ENCODE data around the gene AZU1.

Gene AZU1

DNA sequence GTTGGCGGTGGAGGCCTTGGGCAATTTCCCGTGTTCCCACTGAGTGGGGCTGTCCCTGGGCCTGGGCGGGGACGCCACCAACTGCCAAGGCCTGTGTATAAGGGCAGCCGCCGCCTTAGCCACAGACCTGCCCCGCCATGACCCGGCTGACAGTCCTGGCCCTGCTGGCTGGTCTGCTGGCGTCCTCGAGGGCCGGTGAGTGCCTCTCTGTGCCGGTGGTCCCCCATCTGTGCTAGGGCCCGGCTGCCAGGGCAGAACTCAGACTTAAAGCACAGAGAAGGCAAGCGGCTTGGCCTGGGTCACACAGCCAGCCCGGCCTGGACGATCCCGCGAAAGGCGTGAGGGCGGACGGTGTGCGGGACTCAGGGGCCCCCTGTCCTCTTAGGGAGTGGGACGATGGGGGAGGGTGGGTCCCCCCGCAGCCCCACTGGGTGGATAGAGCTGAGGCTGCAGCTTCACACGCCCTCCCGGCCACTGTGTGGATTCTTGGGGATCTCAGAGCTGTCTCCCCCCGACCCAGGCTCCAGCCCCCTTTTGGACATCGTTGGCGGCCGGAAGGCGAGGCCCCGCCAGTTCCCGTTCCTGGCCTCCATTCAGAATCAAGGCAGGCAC is at the start of gene AZU1:
TSS of gene AZU1 (plus strand) at position 128 of the 612 bp plus-strand sequence. CDS start at position 138, 10 bp downstream.
- no peaks in the 10 kb centered on the region for H3K4me1 ChIP-seq (ENCODE audit: insufficient read depth, poor library complexity, severe bottlenecking)
- TF ChIP-seq, protein P1, sequence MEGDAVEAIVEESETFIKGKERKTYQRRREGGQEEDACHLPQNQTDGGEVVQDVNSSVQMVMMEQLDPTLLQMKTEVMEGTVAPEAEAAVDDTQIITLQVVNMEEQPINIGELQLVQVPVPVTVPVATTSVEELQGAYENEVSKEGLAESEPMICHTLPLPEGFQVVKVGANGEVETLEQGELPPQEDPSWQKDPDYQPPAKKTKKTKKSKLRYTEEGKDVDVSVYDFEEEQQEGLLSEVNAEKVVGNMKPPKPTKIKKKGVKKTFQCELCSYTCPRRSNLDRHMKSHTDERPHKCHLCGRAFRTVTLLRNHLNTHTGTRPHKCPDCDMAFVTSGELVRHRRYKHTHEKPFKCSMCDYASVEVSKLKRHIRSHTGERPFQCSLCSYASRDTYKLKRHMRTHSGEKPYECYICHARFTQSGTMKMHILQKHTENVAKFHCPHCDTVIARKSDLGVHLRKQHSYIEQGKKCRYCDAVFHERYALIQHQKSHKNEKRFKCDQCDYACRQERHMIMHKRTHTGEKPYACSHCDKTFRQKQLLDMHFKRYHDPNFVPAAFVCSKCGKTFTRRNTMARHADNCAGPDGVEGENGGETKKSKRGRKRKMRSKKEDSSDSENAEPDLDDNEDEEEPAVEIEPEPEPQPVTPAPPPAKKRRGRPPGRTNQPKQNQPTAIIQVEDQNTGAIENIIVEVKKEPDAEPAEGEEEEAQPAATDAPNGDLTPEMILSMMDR (IDR thresholded peaks at IDR 0.05; ENCODE audit: poor library complexity, severe bottlenecking): no peak
- no peak within 1 kb of the TSS for H3K27ac ChIP-seq (ENCODE audit: poor library complexity, severe bottlenecking)
- no peaks in the 10 kb centered on the region for H3K9me3 ChIP-seq (ENCODE audit: severe bottlenecking)
- ATAC-seq (ENCODE audit: low read depth) (no peak), DNase-seq (ENCODE audit: low spot score) (peak; percentile 61)
- peaks cover 3% of the 10 kb centered on the region for H3K27me3 ChIP-seq (ENCODE audit: insufficient read depth, poor library complexity, severe bottlenecking)
- no peak within 1 kb of the TSS for H3K4me3 ChIP-seq (ENCODE audit: severe bottlenecking)
- no peaks in the 10 kb centered on the region for H3K36me3 ChIP-seq (ENCODE audit: low read depth)

- H3K27me3 ChIP-seq (ENCODE audit: insufficient read depth, poor library complexity, severe bottlenecking): no peaks in the 10 kb centered on the region
- ATAC-seq (ENCODE audit: low read depth): peak; percentile 84
- H3K9me3 ChIP-seq (ENCODE audit: severe bottlenecking): no peaks in the 10 kb centered on the region
- H3K27ac ChIP-seq (ENCODE audit: poor library complexity, severe bottlenecking): peak overlapping the region; percentile 89
- H3K4me1 ChIP-seq (ENCODE audit: insufficient read depth, poor library complexity, severe bottlenecking): peaks cover 27% of the 10 kb centered on the region
- H3K36me3 ChIP-seq (ENCODE audit: low read depth): no peaks in the 10 kb centered on the region
- DNase-seq (ENCODE audit: low spot score): peak; percentile 86
- TF ChIP-seq, protein P1 (IDR thresholded peaks at IDR 0.05; ENCODE audit: poor library complexity, severe bottlenecking): no peak
- no peak overlapping the region for H3K4me3 ChIP-seq (ENCODE audit: severe bottlenecking)
Observed at GRCh38 chr19:778910-779653, 48.6 kb upstream of the AZU1 start.

- H3K9me3 ChIP-seq (ENCODE audit: severe bottlenecking): no peaks in the 10 kb centered on the region
- ATAC-seq (ENCODE audit: low read depth) (no peak), DNase-seq (ENCODE audit: low spot score) (no peak)
- TF ChIP-seq, protein P1 (IDR thresholded peaks at IDR 0.05; ENCODE audit: poor library complexity, severe bottlenecking): no peak
- peaks cover 27% of the 10 kb centered on the region for H3K4me1 ChIP-seq (ENCODE audit: insufficient read depth, poor library complexity, severe bottlenecking)
- no peaks in the 10 kb centered on the region for H3K27me3 ChIP-seq (ENCODE audit: insufficient read depth, poor library complexity, severe bottlenecking)
- H3K27ac ChIP-seq (ENCODE audit: poor library complexity, severe bottlenecking): peak overlapping the region; percentile 89
- H3K4me3 ChIP-seq (ENCODE audit: severe bottlenecking): no peak overlapping the region
- H3K36me3 ChIP-seq (ENCODE audit: low read depth): peaks cover 4% of the 10 kb centered on the region
Observed at GRCh38 chr19:780935-781334, 46.7 kb upstream of the AZU1 start.

DNA sequence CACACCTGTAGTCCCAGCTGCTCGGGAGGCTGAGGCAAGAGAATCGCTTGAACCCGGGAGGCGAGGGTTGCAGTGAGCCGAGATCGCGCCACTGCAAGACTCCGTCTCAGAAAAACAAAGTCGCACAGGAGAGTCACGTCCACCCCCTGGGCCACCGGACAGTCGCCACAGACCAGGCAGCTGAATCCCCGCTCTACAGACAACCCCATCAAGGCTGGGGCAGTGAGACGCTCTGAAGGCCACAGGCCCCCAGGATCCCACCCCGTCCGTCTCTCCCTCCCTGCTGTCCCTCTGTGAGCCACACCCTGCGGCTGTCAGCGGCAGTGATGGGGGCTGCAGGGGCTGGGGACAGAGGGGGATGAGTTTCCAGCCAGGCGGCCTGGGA is 45.8 kb upstream of the AZU1 start:
- Histone ChIP-seq H3K36me3 (ENCODE audit: low read depth) (peaks cover 4% of the 10 kb centered on the region), H3K9me3 (ENCODE audit: severe bottlenecking) (no peaks in the 10 kb centered on the region), H3K27ac (ENCODE audit: poor library complexity, severe bottlenecking) (peak overlapping the region; percentile 89), H3K4me3 (ENCODE audit: severe bottlenecking) (peak overlapping the region; percentile 42), H3K27me3 (ENCODE audit: insufficient read depth, poor library complexity, severe bottlenecking) (no peaks in the 10 kb centered on the region), H3K4me1 (ENCODE audit: insufficient read depth, poor library complexity, severe bottlenecking) (peaks cover 27% of the 10 kb centered on the region)
- TF ChIP-seq, protein P1 (IDR thresholded peaks at IDR 0.05; ENCODE audit: poor library complexity, severe bottlenecking): no peak
- no peak for DNase-seq (ENCODE audit: low spot score)
- ATAC-seq (ENCODE audit: low read depth): no peak

All from RWPE2 (cell line).